Measurements from ENCODE around the gene RGL4.

Gene RGL4

DNA sequence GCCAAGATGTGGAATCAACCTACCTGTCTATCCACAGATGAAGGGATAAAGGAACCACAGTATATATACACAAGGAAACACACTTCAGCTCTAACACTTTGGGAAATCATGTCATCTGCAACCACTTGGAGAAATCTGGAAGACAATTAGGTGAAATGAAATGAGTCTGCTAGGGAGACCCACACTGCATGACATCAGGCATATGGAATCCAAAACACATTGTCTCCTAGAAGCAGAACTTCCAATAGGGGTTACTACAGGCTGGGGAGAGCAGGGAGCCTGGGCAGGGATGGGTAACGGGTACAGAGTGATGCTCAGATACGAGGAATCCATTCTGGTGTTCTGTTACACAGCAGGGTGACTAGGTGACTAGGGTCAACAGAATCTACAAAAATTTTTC, 18.3 kb downstream of the RGL4 start:
- peak; percentile 7 for DNase-seq (ENCODE audit: extremely low read depth, low read depth)
- TF ChIP-seq, protein P1, sequence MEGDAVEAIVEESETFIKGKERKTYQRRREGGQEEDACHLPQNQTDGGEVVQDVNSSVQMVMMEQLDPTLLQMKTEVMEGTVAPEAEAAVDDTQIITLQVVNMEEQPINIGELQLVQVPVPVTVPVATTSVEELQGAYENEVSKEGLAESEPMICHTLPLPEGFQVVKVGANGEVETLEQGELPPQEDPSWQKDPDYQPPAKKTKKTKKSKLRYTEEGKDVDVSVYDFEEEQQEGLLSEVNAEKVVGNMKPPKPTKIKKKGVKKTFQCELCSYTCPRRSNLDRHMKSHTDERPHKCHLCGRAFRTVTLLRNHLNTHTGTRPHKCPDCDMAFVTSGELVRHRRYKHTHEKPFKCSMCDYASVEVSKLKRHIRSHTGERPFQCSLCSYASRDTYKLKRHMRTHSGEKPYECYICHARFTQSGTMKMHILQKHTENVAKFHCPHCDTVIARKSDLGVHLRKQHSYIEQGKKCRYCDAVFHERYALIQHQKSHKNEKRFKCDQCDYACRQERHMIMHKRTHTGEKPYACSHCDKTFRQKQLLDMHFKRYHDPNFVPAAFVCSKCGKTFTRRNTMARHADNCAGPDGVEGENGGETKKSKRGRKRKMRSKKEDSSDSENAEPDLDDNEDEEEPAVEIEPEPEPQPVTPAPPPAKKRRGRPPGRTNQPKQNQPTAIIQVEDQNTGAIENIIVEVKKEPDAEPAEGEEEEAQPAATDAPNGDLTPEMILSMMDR (IDR thresholded peaks at IDR 0.05; ENCODE audit: low read depth, low read length), result no peak

DNA sequence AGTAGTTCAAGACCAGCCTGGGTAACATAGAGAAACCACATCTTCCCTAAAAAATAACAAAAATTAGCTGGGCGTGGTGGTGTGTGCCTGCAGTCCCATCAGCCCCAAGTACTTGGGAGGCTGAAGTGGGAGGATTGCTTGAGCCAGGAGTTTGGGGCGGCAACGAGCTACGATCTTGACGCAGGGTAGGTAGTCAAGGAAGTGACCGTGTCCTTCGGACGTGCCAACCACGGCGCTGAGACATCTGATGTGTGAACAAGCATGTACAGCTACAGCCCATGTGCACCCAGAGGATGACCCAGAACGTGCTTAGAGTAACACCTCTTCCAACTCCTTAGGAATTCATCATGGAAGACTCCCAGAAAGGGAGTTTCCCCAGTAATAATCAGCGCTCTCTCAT, 21.4 kb downstream of the RGL4 start:
- no peak for DNase-seq (ENCODE audit: extremely low read depth, low read depth)
- TF ChIP-seq, protein P1 (IDR thresholded peaks at IDR 0.05; ENCODE audit: low read depth, low read length), result no peak

DNA sequence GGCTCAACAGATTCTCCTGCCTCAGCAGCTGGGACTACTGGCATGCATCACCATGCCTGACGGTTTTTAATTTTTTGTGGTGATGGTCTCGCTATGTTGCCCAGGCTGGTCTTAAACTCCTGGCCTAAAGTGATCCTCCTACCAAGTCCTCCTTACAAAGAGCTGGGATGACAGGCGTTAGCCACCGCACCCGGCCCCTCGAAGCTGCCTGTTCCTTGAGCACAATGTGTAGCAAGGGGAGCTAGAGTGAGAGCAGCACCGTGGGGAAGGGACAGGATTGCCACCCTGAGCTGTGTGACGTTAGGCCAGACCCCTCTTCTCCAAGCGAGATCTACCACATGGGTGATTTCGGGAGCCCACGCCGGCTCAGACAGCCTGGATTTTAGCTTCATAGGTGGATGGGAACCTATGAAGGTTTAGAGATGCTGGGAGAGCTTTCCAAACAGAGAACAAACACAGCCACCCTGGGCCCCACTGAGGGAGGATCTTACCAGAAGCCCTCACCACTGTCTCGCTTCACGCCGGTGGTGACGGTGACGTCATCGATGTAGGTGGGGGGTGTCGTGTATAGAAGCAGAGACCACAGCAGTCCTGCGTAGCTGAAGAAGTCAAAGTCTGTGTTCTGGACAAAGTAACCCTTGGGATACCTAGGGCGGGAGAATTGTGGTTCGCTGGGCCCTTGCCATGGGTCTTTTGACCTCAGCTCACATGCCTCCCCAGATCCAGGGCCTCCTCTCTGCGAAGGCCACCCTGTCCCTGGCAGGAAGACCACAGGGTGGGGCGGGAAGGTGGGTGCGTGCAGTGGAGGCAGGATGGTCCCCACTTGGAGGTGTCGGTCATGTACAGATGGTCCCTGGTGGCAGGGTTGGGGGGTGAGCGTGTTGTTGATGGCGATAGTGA, 23.1 kb downstream of the RGL4 start:
- DNase-seq (ENCODE audit: extremely low read depth, low read depth), result no peak
- TF ChIP-seq, protein P1 (IDR thresholded peaks at IDR 0.05; ENCODE audit: low read depth, low read length), result no peak

DNA sequence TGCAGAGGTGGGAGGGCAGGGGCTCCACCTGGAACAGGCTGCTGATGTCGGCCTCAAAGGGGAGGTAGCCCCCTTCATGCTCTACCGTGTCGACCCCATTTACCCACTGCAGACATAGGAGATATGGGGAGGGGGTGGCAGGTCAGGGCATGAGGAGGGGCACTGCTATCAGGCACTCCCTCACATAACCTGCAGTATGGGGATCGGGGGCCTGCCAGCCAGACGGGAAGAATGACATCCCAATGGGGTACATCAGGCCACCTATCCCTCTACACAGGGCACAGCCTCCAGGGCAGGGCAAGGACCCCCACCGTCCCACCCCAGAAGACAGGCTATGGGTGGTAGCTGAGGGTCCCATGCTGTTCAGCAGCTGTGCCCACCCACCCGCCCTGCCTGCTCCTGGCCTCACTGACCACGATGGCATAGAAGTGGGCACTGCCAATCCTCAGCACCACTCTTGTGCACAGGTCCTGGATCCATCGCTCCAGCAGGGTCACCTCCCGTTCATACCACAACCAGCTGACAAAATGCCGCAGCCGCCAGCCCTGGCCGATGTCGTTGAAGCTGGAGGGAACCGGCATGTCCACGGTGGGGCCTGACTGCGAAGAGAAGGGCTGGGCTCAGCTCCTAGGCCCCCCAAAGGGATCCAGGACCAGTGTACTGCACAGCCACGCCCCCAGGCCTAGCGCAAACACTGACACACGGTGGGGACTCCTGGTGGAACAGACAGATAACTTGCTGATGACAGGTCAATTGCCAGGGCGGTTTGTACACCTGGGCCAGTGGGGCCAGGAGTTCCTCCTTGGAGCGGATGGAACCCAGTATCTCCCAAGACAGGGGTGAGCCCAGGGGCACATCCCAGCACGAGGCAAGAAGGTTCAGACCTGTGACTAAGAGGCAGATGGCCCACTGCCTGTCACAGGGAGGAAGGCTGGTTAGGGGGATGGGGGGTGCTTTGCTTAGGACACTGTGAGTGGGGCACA, 24.1 kb downstream of the RGL4 start:
- DNase-seq (ENCODE audit: extremely low read depth, low read depth), result no peak
- TF ChIP-seq, protein P1 (IDR thresholded peaks at IDR 0.05; ENCODE audit: low read depth, low read length), result no peak

DNA sequence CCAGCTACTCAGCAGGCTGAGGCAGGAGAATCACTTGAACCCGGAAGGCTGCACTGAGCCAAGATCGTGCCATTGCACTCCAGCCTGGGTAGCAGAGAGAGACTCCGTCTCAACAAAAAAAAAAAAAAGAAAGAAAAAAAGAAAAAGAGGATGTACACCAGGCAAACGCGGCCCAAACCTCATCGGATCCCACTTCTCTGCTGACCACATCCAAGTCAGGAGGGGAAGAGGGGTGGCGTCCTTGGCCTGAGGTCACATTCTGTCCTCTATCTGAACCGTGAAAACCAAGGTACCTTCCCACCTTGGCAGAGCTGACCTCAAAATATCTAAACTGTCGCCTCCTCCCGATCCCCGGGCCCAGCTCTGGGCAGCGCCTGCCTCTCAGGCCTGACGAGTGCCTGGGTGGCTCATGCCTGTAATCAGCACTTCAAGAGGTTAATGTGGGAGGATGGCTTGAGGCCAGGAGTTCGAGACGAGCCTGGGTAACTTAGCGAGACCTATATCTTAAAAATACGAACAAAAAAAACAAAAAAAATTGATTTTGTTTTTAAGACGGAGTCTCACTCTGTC, 25.1 kb downstream of the RGL4 start:
- no peak for DNase-seq (ENCODE audit: extremely low read depth, low read depth)
- TF ChIP-seq, protein P1 (IDR thresholded peaks at IDR 0.05; ENCODE audit: low read depth, low read length), result no peak

DNA sequence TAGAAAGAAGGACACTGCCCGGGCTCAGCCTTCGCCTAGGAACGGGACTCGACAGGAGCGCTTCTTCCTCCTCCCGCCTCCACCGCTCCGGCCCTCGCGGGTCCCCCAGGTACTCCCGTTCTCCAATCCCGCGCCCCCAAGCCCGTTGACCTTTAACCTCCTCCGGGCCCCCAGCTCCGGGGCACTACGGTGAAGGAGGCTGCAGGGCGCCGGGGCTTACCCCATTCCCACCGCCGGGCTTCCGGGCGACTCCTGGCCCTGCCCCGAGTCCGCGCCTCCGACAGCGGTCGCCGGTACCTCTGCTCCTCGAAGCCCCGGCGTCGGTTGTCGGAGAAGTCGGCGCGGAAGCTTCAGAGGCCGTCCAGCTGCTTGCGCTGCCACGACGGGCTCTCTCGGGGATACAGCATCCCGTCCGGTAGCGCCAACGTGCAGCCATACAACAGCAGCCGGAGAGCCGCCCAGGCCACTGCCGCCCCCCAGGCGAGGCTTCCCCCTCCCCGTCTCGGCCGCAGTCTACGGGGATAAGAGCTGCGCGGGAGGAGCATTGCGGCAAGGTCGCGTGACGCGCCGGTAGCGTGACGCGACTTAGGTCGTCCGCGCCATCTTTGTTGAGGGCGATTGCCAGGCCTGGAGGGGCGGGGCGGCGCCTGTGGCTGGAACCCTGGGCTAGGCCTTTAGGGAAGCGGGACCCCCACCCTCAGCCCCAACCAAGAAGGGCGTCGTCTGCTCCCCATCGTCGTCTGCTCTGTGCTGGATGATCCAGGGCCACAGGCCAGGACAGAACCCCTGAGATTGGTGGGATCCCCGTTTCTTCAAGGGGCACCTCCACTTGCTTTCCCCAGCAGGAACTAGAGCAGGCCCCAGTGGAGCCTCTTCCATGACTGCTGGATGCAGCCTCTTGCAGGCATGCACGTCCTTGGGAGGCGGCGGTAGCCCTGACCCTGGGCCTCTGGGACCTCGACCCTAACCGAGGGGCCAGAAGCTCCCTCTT, 26.3 kb downstream of the RGL4 start:
- TF ChIP-seq, protein P1 (IDR thresholded peaks at IDR 0.05; ENCODE audit: low read depth, low read length), result no peak
- peak; percentile 61 for DNase-seq (ENCODE audit: extremely low read depth, low read depth)
